ENCODE results near the gene WWOX. TPM values are rescaled to one million over a fixed set of nuclear protein-coding genes. Genes with fewer than 3 reads are reported as not detected.

The WWOX gene
- total and polyA plus RNA-seq, 2 donors (not counting 1 experiment from before 2014, with no cell fraction given), result 10.5 to 42.3 TPM

DNA sequence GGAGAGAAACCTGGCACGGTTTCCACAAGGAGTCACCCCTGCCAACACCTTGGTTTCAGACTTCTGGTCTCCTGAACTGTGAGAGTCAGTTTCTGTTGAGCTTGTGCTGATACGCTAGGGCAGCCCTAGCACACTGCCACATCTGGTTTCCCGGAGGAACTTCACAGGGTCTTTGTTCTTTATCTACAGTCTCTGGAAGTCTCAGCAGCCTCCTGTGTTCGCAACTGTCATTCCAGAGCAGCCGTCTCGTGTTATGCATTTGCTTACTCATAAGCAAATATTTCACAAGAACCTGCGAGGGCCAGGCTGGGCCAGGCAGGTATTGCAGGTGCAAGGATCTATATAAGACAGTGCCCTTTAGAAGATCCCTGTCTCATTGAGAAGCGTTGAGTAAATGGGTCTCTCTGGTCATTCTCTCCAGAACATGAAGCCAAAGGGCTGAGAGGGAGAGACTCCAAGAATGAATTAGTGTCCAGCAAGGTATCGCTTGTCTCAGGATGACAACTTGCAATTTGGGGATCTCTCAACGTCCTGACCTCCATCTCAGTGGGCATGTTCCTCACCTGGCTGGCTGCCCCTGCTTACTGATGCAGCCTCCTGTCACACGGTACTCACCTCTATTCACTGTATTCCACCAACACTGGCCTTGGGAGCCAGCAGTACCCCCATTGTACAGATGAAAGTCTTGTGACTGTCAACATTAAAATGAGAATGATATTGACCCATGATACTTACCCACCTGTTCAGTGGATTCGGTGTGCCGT lies 141.2 kb downstream of the WWOX start:
- no peak overlapping the region for H3K4me2 ChIP-seq (replicated peaks; ENCODE audit: low read depth, low read length, poor library complexity, severe bottlenecking)
- POLR2A ChIA-PET, result no interaction called here
- Mint-ChIP-seq H3K9me3 (ENCODE audit: insufficient read depth) (no peaks in the 10 kb centered on the region), H3K4me3 (no peak overlapping the region), H3K27me3 (no peaks in the 10 kb centered on the region), H3K27ac (no peak overlapping the region), H3K4me1 (no peaks in the 10 kb centered on the region)
- ATAC-seq (ENCODE audit: low read depth) (no peak), DNase-seq (no peak)
- H3K79me2 ChIP-seq (ENCODE audit: control insufficient read depth, insufficient read depth, low read length), result no peaks in the 10 kb centered on the region
- no peak overlapping the region for H3K27ac ChIP-seq (ENCODE audit: low read length in 2 of 2)
- H3K4me1 ChIP-seq (ENCODE audit: control insufficient read depth in 2 of 2, insufficient read depth in 2 of 2, low read length in 2 of 2), result no peaks in the 10 kb centered on the region
- no peaks in the 10 kb centered on the region for H4K20me1 ChIP-seq (ENCODE audit: control insufficient read depth, insufficient read depth, low read length, poor library complexity, severe bottlenecking)
- WGBS (ENCODE audit: insufficient coverage), result 96% methylated on average over 7 of the region's 13 CpGs
- no peak overlapping the region for H2AFZ ChIP-seq (ENCODE audit: insufficient read depth, low read depth, low read length, poor library complexity, severe bottlenecking)
- intact Hi-C loops (cut with micrococcal nuclease), result no loop called here
- H3K27me3 ChIP-seq (replicated peaks in 1 of 4; ENCODE audit: control extremely low read depth in 1 of 4, control insufficient read depth in 3 of 4, insufficient read depth in 4 of 4, low read length in 3 of 4), result no peaks in the 10 kb centered on the region
- CTCF ChIA-PET, result no interaction called here
- no peak overlapping the region for H3K4me3 ChIP-seq (ENCODE audit: control extremely low read depth in 1 of 5, extremely low read depth in 1 of 5, insufficient read depth in 1 of 5, low read depth in 2 of 5, low read length in 4 of 5)
- no peak for TF ChIP-seq EZH2 (IDR thresholded peaks at IDR 0.05; ENCODE audit: borderline replicate concordance, insufficient read depth, low read depth, low read length, poor library complexity, severe bottlenecking)
- TF ChIP-seq, protein P1, sequence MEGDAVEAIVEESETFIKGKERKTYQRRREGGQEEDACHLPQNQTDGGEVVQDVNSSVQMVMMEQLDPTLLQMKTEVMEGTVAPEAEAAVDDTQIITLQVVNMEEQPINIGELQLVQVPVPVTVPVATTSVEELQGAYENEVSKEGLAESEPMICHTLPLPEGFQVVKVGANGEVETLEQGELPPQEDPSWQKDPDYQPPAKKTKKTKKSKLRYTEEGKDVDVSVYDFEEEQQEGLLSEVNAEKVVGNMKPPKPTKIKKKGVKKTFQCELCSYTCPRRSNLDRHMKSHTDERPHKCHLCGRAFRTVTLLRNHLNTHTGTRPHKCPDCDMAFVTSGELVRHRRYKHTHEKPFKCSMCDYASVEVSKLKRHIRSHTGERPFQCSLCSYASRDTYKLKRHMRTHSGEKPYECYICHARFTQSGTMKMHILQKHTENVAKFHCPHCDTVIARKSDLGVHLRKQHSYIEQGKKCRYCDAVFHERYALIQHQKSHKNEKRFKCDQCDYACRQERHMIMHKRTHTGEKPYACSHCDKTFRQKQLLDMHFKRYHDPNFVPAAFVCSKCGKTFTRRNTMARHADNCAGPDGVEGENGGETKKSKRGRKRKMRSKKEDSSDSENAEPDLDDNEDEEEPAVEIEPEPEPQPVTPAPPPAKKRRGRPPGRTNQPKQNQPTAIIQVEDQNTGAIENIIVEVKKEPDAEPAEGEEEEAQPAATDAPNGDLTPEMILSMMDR (IDR thresholded peaks at IDR 0.05), result no peak
- H3K9me3 ChIP-seq (ENCODE audit: control extremely low read depth in 1 of 3, control insufficient read depth in 2 of 3, insufficient read depth in 1 of 3, low read length in 2 of 3), result no peaks in the 10 kb centered on the region
- H3K9ac ChIP-seq (ENCODE audit: low read length), result no peak overlapping the region
- no peaks in the 10 kb centered on the region for H3K36me3 ChIP-seq (replicated peaks in 1 of 2; ENCODE audit: control extremely low read depth in 1 of 2, control insufficient read depth in 1 of 2, extremely low read depth in 1 of 2, insufficient read depth in 2 of 2, low read length in 1 of 2)

- Histone ChIP-seq H3K79me2 (ENCODE audit: control insufficient read depth, insufficient read depth, low read length) (no peaks in the 10 kb centered on the region), H2AFZ (ENCODE audit: insufficient read depth, low read depth, low read length, poor library complexity, severe bottlenecking) (no peak overlapping the region), H3K9me3 (ENCODE audit: control extremely low read depth in 1 of 3, control insufficient read depth in 2 of 3, insufficient read depth in 1 of 3, low read length in 2 of 3) (no peaks in the 10 kb centered on the region), H3K4me1 (ENCODE audit: control insufficient read depth in 2 of 2, insufficient read depth in 2 of 2, low read length in 2 of 2) (no peaks in the 10 kb centered on the region), H4K20me1 (ENCODE audit: control insufficient read depth, insufficient read depth, low read length, poor library complexity, severe bottlenecking) (no peaks in the 10 kb centered on the region), H3K27me3 (replicated peaks in 1 of 4; ENCODE audit: control extremely low read depth in 1 of 4, control insufficient read depth in 3 of 4, insufficient read depth in 4 of 4, low read length in 3 of 4) (no peaks in the 10 kb centered on the region), H3K27ac (ENCODE audit: low read length in 2 of 2) (no peak overlapping the region), H3K4me2 (replicated peaks; ENCODE audit: low read depth, low read length, poor library complexity, severe bottlenecking) (no peak overlapping the region), H3K9ac (ENCODE audit: low read length) (no peak overlapping the region), H3K36me3 (replicated peaks in 1 of 2; ENCODE audit: control extremely low read depth in 1 of 2, control insufficient read depth in 1 of 2, extremely low read depth in 1 of 2, insufficient read depth in 2 of 2, low read length in 1 of 2) (no peaks in the 10 kb centered on the region), H3K4me3 (ENCODE audit: control extremely low read depth in 1 of 5, extremely low read depth in 1 of 5, insufficient read depth in 1 of 5, low read depth in 2 of 5, low read length in 4 of 5) (no peak overlapping the region)
- ATAC-seq (ENCODE audit: low read depth) (no peak), DNase-seq (no peak)
- POLR2A ChIA-PET, result no interaction called here
- Mint-ChIP-seq H3K27ac (no peak overlapping the region), H3K4me3 (no peak overlapping the region), H3K9me3 (ENCODE audit: insufficient read depth) (no peaks in the 10 kb centered on the region), H3K27me3 (no peaks in the 10 kb centered on the region), H3K4me1 (no peaks in the 10 kb centered on the region)
- no peak for TF ChIP-seq EZH2 (IDR thresholded peaks at IDR 0.05; ENCODE audit: borderline replicate concordance, insufficient read depth, low read depth, low read length, poor library complexity, severe bottlenecking)
- WGBS (ENCODE audit: insufficient coverage), result 100% methylated on average over 1 of the region's 5 CpGs
- CTCF ChIA-PET, result interaction anchor here (0.9 kb wide), 2 partner anchors 9 to 1360 kb away, joined by 4 read pairs; no protein-coding TSS in a partner anchor
- intact Hi-C loops (cut with micrococcal nuclease), result no loop called here
Observed at GRCh38 chr16:78242239-78242630, 142.8 kb downstream of the WWOX start.
